NB4 (cell line): ENCODE results near the gene EVI2A.

Source experiments
- DNase-seq: peaks from one replicate; pipeline ENCODE4 v3.0.0; 2010; ENCODE audit warnings: low read depth
- H3K4me3 ChIP-seq: one replicate; pipeline ENCODE4 v1.5.1; 2011; ENCODE audit warnings: mild to moderate bottlenecking, low read depth, low read length, moderate library complexity
- MYC ChIP-seq: IDR thresholded peaks from 2 replicates; pipeline ENCODE4 v1.6.1; 2011; ENCODE audit warnings: low read depth, low read length
- POLR2A ChIP-seq: IDR thresholded peaks from 2 replicates; pipeline ENCODE4 v1.6.1; 2011; ENCODE audit warnings: mild to moderate bottlenecking; ENCODE audit not compliant: insufficient read length; ENCODE audit errors: extremely low read depth
- TF ChIP-seq, protein P1 (sequence below): IDR thresholded peaks from one replicate; pipeline ENCODE4 v1.5.1; 2012; ENCODE audit warnings: low read depth, low read length
- TF ChIP-seq, protein P2 (sequence below): IDR thresholded peaks from 2 replicates; pipeline ENCODE4 v1.6.1; 2011; ENCODE audit warnings: low read depth, low read length

EVI2A gene

DNA sequence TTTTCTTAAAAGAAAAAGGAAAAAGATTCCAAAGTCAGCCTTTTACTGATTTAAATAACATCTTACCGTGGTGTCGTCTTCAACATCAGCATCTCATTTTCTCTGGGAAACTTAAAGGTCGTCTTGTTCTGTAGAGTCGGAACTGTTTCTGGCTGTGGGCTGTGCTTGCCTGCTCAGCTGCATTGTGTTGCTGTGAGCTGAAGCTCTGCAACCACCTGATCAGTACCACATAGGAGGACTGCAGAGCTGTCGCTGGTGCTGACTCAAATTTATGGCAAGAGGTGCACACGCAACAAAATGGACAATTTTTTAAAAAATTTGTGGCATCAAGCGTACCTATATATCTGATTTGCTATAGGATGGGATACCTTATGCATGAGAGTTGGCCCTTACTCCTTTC lies 24.3 kb downstream of the EVI2A start, which contains the start of gene OMG:
OMG (minus strand) TSS at position 150 of the 400 bp plus-strand sequence. CDS start 908 bp downstream, outside the sequence.
- H3K4me3 ChIP-seq, result no peak within 1 kb of the TSS
- TF ChIP-seq MYC, result no peak
- TF ChIP-seq, protein P1, sequence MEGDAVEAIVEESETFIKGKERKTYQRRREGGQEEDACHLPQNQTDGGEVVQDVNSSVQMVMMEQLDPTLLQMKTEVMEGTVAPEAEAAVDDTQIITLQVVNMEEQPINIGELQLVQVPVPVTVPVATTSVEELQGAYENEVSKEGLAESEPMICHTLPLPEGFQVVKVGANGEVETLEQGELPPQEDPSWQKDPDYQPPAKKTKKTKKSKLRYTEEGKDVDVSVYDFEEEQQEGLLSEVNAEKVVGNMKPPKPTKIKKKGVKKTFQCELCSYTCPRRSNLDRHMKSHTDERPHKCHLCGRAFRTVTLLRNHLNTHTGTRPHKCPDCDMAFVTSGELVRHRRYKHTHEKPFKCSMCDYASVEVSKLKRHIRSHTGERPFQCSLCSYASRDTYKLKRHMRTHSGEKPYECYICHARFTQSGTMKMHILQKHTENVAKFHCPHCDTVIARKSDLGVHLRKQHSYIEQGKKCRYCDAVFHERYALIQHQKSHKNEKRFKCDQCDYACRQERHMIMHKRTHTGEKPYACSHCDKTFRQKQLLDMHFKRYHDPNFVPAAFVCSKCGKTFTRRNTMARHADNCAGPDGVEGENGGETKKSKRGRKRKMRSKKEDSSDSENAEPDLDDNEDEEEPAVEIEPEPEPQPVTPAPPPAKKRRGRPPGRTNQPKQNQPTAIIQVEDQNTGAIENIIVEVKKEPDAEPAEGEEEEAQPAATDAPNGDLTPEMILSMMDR, result no peak
- TF ChIP-seq, protein P2, sequence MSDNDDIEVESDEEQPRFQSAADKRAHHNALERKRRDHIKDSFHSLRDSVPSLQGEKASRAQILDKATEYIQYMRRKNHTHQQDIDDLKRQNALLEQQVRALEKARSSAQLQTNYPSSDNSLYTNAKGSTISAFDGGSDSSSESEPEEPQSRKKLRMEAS, result no peak
- TF ChIP-seq POLR2A, result no peak
- no peak for DNase-seq

DNA sequence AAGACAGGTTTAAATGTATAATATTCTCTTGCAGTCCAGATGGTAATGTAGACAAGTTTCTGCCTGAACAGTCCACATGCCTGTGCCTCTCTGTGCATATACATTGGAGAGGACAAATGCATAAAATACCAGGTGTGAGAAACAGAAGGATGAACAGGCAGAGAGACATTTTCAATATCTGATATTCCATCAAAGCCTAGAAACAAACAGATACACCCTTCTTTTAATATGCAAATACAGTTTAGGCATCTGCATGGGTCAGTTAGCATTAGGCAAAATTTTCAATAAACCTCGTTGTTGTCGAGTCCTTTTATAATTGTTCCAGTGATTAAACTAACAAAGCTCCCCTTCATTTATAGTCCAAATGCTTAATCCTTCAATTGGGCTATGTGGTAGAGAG lies 25.3 kb downstream of the EVI2A start:
- H3K4me3 ChIP-seq, result no peak overlapping the region
- DNase-seq, result no peak
- TF ChIP-seq MYC (no peak), POLR2A (no peak)
- TF ChIP-seq, protein P2, result no peak
- TF ChIP-seq, protein P1, result no peak

DNA sequence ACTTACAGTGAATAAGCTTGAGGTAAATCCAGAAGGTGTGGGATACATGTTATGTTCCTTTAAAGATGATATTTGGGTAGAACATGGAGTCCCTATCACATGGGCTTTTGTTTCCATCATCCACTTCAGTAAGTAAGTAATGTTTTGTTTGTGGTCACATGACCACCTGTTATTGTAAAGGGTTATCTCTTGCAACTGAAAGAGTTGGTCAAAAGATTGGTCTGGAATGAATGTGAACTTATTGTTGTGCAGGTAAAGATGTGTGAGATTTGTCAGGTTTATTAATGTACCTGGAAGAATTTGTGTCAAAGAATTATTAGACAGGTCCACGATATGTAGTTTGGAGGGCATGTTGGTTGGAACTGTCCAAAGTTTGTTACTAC lies 25.9 kb downstream of the EVI2A start:
- DNase-seq, result no peak
- H3K4me3 ChIP-seq, result no peak overlapping the region
- TF ChIP-seq, protein P2, result no peak
- TF ChIP-seq MYC, result no peak
- TF ChIP-seq, protein P1, result no peak
- TF ChIP-seq POLR2A, result no peak

DNA sequence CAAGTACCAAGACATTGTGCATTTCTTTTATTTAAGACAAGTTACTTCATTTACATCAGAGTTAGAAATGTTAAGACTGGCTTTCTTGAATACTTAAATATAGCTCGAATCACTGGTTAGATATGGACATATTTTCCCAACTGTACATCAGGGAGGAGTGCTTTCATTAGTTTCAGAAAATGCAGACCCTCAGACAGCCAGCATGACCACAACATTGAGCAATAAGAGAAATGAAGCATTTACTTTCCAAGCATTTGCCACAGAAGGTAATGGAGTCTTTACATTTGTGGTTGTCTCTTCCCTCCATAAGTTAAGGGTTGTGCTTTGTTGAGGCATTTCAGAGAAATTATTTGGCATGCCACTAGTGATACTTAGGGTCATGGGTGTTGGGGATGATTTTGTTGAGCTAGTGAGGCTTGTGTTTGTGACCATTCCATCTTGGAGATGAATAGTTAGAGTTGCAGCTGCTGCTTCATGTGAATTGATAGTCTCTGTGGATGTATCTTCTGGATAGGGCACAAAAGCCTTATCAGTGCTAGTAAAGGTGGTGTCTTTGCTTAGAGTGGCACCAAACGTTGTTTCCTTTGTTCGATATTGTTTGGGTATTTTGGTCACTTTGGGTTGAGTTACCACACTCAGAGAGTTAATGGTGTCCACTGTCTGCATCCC lies 26.5 kb downstream of the EVI2A start:
- no peak overlapping the region for H3K4me3 ChIP-seq
- TF ChIP-seq POLR2A, result no peak
- TF ChIP-seq, protein P1, result no peak
- TF ChIP-seq, protein P2, result no peak
- no peak for TF ChIP-seq MYC

DNA sequence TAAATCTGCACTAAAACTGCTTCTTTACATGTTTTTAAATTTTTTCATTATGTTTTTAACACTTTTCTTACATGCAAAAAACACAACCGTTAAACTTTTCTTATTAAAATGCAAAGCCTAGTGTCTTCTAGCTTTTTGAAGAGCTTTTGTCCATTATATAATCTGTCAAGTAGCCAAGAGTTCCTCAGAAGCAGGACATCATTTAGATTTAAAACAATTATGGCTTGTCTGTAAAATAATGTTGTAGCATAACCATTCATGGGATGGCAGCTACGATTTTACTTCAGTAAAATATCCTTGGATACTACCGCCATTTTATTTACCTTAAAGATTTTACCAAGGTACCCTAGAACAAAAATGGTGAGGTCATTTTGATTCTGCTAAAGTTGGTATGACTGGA lies 27.2 kb downstream of the EVI2A start:
- H3K4me3 ChIP-seq, result no peak overlapping the region
- no peak for DNase-seq
- TF ChIP-seq, protein P1, result no peak
- TF ChIP-seq MYC, result no peak

More for the DNA sequence above, 26.5 kb downstream of the EVI2A start:
- peak; percentile 79 for DNase-seq

DNA sequence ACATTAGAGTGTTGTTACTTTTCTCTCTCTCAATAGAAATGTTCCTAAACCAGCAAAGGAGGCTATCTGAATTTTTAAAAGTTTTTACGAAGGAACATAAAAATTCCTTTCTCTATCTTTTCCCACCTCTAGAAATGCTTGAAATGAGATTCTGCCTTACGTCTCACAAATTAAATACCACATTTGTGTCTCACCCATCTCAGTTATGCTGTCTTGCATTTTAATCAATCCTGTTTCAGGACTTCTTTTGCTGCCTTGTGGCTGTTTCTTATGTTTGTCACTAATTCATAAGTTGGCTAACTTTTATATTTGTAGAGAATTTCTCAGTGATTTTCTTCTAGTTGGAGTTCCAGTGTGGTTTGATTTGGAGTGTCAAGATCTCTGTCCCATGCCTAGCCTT lies 27.8 kb downstream of the EVI2A start:
- DNase-seq, result no peak
- H3K4me3 ChIP-seq, result no peak overlapping the region
- TF ChIP-seq, protein P2, result no peak
- TF ChIP-seq, protein P1, result no peak
- no peak for TF ChIP-seq MYC
- TF ChIP-seq POLR2A, result no peak
